OCI-LY1 (cell line): Measurements from ENCODE around the gene MSL3B.

Source experiments
- EZH2 ChIP-seq: fragments of 200-600 bp; sonication (generic), shearing (Covaris generic); IDR thresholded peaks from 2 replicates; pipeline ENCODE4 v1.8.0; 2017; ENCODE audit warnings: borderline replicate concordance, mixed run types, mild to moderate bottlenecking, antibody characterized with exemption, low read length, moderate library complexity, mixed read lengths
- TF ChIP-seq, protein P1 (sequence below): fragments of 200-600 bp; sonication (generic), shearing (Covaris generic); IDR thresholded peaks from 2 replicates; pipeline ENCODE4 v1.5.1; 2017; ENCODE audit warnings: mild to moderate bottlenecking, antibody characterized with exemption, low read length, moderate library complexity, mixed read lengths

DNA sequence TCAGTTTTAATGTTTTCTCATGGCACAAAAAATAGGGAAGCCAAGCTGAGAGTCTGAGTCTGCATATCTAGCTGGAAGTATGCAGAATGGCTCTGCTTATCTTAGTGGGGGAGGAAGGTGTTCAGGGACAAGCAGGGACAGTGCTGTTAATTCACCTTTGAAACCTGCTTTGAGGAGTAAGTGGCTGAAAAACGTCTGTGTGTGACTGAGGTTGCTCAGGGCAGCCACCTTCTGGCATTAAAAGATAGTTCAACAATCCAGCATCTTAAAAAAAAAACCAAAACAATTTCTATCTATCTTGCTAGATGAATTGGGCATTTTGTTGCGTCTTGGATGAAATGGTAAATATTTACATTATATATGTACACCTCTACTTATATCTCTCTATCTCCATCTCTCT, 46.9 kb upstream of the MSL3B start:
- TF ChIP-seq, protein P1, sequence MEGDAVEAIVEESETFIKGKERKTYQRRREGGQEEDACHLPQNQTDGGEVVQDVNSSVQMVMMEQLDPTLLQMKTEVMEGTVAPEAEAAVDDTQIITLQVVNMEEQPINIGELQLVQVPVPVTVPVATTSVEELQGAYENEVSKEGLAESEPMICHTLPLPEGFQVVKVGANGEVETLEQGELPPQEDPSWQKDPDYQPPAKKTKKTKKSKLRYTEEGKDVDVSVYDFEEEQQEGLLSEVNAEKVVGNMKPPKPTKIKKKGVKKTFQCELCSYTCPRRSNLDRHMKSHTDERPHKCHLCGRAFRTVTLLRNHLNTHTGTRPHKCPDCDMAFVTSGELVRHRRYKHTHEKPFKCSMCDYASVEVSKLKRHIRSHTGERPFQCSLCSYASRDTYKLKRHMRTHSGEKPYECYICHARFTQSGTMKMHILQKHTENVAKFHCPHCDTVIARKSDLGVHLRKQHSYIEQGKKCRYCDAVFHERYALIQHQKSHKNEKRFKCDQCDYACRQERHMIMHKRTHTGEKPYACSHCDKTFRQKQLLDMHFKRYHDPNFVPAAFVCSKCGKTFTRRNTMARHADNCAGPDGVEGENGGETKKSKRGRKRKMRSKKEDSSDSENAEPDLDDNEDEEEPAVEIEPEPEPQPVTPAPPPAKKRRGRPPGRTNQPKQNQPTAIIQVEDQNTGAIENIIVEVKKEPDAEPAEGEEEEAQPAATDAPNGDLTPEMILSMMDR, result peak; percentile 17; the same call in 1 of the 2 replicates
- TF ChIP-seq EZH2, result no peak
